Measurements from ENCODE around the gene ABCB11.

The ABCB11 gene

GRCh38 chr2:169006665-169007064 is 24.5 kb downstream of the ABCB11 start:
- DNase-seq: no peak

- DNase-seq: no peak
Measured at GRCh38 chr2:169005994-169006393, 25.1 kb downstream of the ABCB11 start.

GRCh38 chr2:169005080-169005598 is 26.0 kb downstream of the ABCB11 start:
- no peak for DNase-seq

GRCh38 chr2:169002161-169002738 is 28.9 kb downstream of the ABCB11 start:
- DNase-seq: no peak

- no peak for DNase-seq
Measured at GRCh38 chr2:169001116-169001815, 29.9 kb downstream of the ABCB11 start.

- DNase-seq: no peak
Measured at GRCh38 chr2:168999668-169000213, 31.4 kb downstream of the ABCB11 start.

GRCh38 chr2:168998609-168999211 is 32.4 kb downstream of the ABCB11 start:
- DNase-seq: no peak

- DNase-seq: no peak
Measured at GRCh38 chr2:168997794-168998193, 33.3 kb downstream of the ABCB11 start.

GRCh38 chr2:168997118-168997521 is 34.0 kb downstream of the ABCB11 start:
- DNase-seq: no peak

GRCh38 chr2:168995744-168996143 is 35.4 kb downstream of the ABCB11 start:
- DNase-seq: no peak

GRCh38 chr2:168993538-168993937 is 37.6 kb downstream of the ABCB11 start:
- DNase-seq: no peak

- DNase-seq: no peak
Measured at GRCh38 chr2:168992591-168993349, 38.4 kb downstream of the ABCB11 start.

GRCh38 chr2:168992026-168992425 is 39.1 kb downstream of the ABCB11 start:
- no peak for DNase-seq

GRCh38 chr2:168988755-168989154 is 42.4 kb downstream of the ABCB11 start:
- no peak for DNase-seq

- DNase-seq: no peak
Measured at GRCh38 chr2:168986398-168986943, 44.7 kb downstream of the ABCB11 start.

- no peak for DNase-seq
Measured at GRCh38 chr2:168981651-168982050, 49.5 kb downstream of the ABCB11 start.

- DNase-seq: no peak
Measured at GRCh38 chr2:168978461-168978861, 52.7 kb downstream of the ABCB11 start.

- DNase-seq: no peak
Measured at GRCh38 chr2:168977608-168978007, 53.5 kb downstream of the ABCB11 start.

- DNase-seq: no peak
Measured at GRCh38 chr2:168976034-168976654, 55.0 kb downstream of the ABCB11 start.

GRCh38 chr2:168974428-168974827 is 56.7 kb downstream of the ABCB11 start:
- no peak for DNase-seq

GRCh38 chr2:168971261-168971660 is 59.9 kb downstream of the ABCB11 start:
- DNase-seq: no peak

- DNase-seq: no peak
Measured at GRCh38 chr2:168970711-168971233, 60.4 kb downstream of the ABCB11 start.
